Urothelium cell line (cell line): ENCODE measurements around the gene BEND6.

Experiments used
- DNase-seq: peaks from one replicate; pipeline ENCODE4 v3.0.0; 2011; ENCODE audit warnings: low spot score, mixed read lengths
- FAIRE-seq: peaks from 2 replicates; lab custom pipeline; 2011; peaks lifted over from hg19 to GRCh38; lab: Jason Lieb, UNC

Gene BEND6

GRCh38 chr6:56954403-56955170, at the start of gene BEND6:
Gene BEND6, plus strand, starts transcription at chr6:56955107. Its CDS starts 26,704 bp downstream, at chr6:56981811.
- DNase-seq (peak; percentile 89), FAIRE-seq (peak; percentile 89)

- FAIRE-seq (no peak), DNase-seq (no peak)
Measured at GRCh38 chr6:56905378-56905777, 49.5 kb upstream of the BEND6 start.

- no peak for DNase-seq
Measured at GRCh38 chr6:56906752-56907151, 48.2 kb upstream of the BEND6 start.

GRCh38 chr6:56909115-56909907, 45.6 kb upstream of the BEND6 start:
- no peak for DNase-seq

More at GRCh38 chr6:56906752-56907151, 48.2 kb upstream of the BEND6 start:
- peak; percentile 40 for FAIRE-seq

GRCh38 chr6:56911847-56912246, 43.1 kb upstream of the BEND6 start:
- DNase-seq (peak; percentile 67), FAIRE-seq (no peak)

More at GRCh38 chr6:56909115-56909907, 45.6 kb upstream of the BEND6 start:
- no peak for FAIRE-seq

- no peak for DNase-seq
- FAIRE-seq, result no peak
Measured at GRCh38 chr6:56913285-56914074, 41.4 kb upstream of the BEND6 start.

GRCh38 chr6:56914798-56915658, 39.9 kb upstream of the BEND6 start:
- FAIRE-seq (no peak), DNase-seq (no peak)

- FAIRE-seq (no peak), DNase-seq (no peak)
Measured at GRCh38 chr6:56915832-56916231, 39.1 kb upstream of the BEND6 start.

- FAIRE-seq, result no peak
- DNase-seq, result no peak
Measured at GRCh38 chr6:56916849-56917551, 37.9 kb upstream of the BEND6 start.

- DNase-seq (no peak), FAIRE-seq (no peak)
Measured at GRCh38 chr6:56922645-56923044, 32.3 kb upstream of the BEND6 start.

- DNase-seq (no peak), FAIRE-seq (no peak)
Measured at GRCh38 chr6:56923565-56923964, 31.3 kb upstream of the BEND6 start.

- FAIRE-seq (no peak), DNase-seq (peak; percentile 24)
Measured at GRCh38 chr6:56927538-56928453, 27.1 kb upstream of the BEND6 start.

GRCh38 chr6:56930846-56931245, 24.1 kb upstream of the BEND6 start:
- DNase-seq (no peak), FAIRE-seq (no peak)

- FAIRE-seq, result no peak
- DNase-seq, result no peak
Measured at GRCh38 chr6:56932910-56933477, 21.9 kb upstream of the BEND6 start.

- FAIRE-seq, result no peak
- no peak for DNase-seq
Measured at GRCh38 chr6:56933650-56934049, 21.3 kb upstream of the BEND6 start.

GRCh38 chr6:56934876-56935275, 20.0 kb upstream of the BEND6 start:
- DNase-seq, result no peak
- no peak for FAIRE-seq

GRCh38 chr6:56936466-56936865, 18.4 kb upstream of the BEND6 start:
- FAIRE-seq (no peak), DNase-seq (no peak)

- peak; percentile 94 for DNase-seq
- FAIRE-seq, result peak; percentile 97
Measured at GRCh38 chr6:56938649-56939191, 16.2 kb upstream of the BEND6 start.
